SU-DHL-6 (cell line): ENCODE results near the gene CINP.

Experiments
- H2AFZ ChIP-seq: fragments of 200-600 bp; sonication (generic); 2 replicates; pipeline ENCODE4 v1.6.1; 2014; ENCODE audit warnings: low read depth, mild to moderate bottlenecking, moderate library complexity, mixed read lengths, antibody characterized with exemption, low read length; ENCODE audit not compliant: severe bottlenecking
- H3F3A ChIP-seq: fragments of 200-600 bp; shearing (Covaris generic); 2 replicates; pipeline ENCODE4 v1.6.0; 2016; ENCODE audit warnings: antibody characterized with exemption, mild to moderate bottlenecking; ENCODE audit not compliant: insufficient read depth
- H3K27ac ChIP-seq: fragments of 200-600 bp; sonication (generic); 2 replicates; pipeline ENCODE4 v1.5.1; 2016; ENCODE audit warnings: low read depth, mild to moderate bottlenecking, low read length, moderate library complexity, mixed read lengths
- H3K27me3 ChIP-seq: fragments of 200-600 bp; sonication (generic), shearing (Covaris generic); 2 replicates; pipeline ENCODE4 v1.6.0; 2014; ENCODE audit warnings: mild to moderate bottlenecking, low read length
- H3K36me3 ChIP-seq: fragments of 200-600 bp; sonication (generic); 2 replicates; pipeline ENCODE4 v1.6.1; 2014; ENCODE audit warnings: mild to moderate bottlenecking, low read length, mixed read lengths
- H3K4me2 ChIP-seq: fragments of 300-600, 200-600 bp; shearing (Covaris generic), sonication (generic); 2 replicates; pipeline ENCODE4 v1.6.0; 2014; ENCODE audit warnings: low read length, low read depth, mild to moderate bottlenecking; ENCODE audit not compliant: poor library complexity, severe bottlenecking
- H3K4me3 ChIP-seq: fragments of 200-600 bp; sonication (generic); 2 replicates; pipeline ENCODE4 v1.5.1; 2014; ENCODE audit warnings: antibody characterized with exemption, low read length, mild to moderate bottlenecking, mixed read lengths; ENCODE audit not compliant: insufficient read depth, poor library complexity, severe bottlenecking
- H3K79me2 ChIP-seq: fragments of 200-600 bp; sonication (generic); 2 replicates; pipeline ENCODE4 v1.6.1; 2014; ENCODE audit warnings: mild to moderate bottlenecking, low read length, moderate library complexity; ENCODE audit not compliant: insufficient read depth
- H3K9ac ChIP-seq: fragments of 200-600 bp; sonication (generic); 2 replicates; pipeline ENCODE4 v1.7.0; 2014; ENCODE audit warnings: mild to moderate bottlenecking, low read length
- H3K9me2 ChIP-seq: fragments of 200-600 bp; sonication (generic); replicated peaks from 2 replicates; pipeline ENCODE4 v1.6.1; 2014; ENCODE audit warnings: low read length; ENCODE audit not compliant: insufficient read depth
- H3K9me3 ChIP-seq: fragments of 200-600 bp; sonication (generic); 2 replicates; pipeline ENCODE4 v1.6.1; 2014; ENCODE audit warnings: low read length, mixed read lengths; ENCODE audit not compliant: insufficient read depth
- H4K20me1 ChIP-seq: fragments of 200-600 bp; sonication (generic); 2 replicates; pipeline ENCODE4 v1.6.1; 2014; ENCODE audit warnings: low read depth, mild to moderate bottlenecking, antibody characterized with exemption, low read length, moderate library complexity, mixed read lengths
- CTCF ChIP-seq: fragments of 200-600 bp; sonication (generic); IDR thresholded peaks from one replicate; pipeline ENCODE4 v1.5.1; 2017; ENCODE audit warnings: antibody characterized with exemption, mild to moderate bottlenecking, low read length, moderate library complexity; ENCODE audit not compliant: insufficient read depth, poor library complexity, severe bottlenecking
- EZH2phosphoT487 ChIP-seq: fragments of 200-600 bp; sonication (generic), shearing (Covaris generic); conservative IDR thresholded peaks from 2 replicates; pipeline ENCODE4 v1.6.1; 2018; ENCODE audit warnings: mild to moderate bottlenecking, antibody characterized with exemption, low read length, moderate library complexity, mixed read lengths

CINP gene

GRCh38 chr14:102390064-102390855 is 27.6 kb upstream of the CINP start:
- Histone ChIP-seq H2AFZ (no peak overlapping the region), H3K79me2 (no peaks in the 10 kb centered on the region), H3K4me3 (no peak overlapping the region), H3K27me3 (no peaks in the 10 kb centered on the region), H3K36me3 (no peaks in the 10 kb centered on the region), H3F3A (no peaks in the 10 kb centered on the region), H3K4me2 (no peak overlapping the region), H4K20me1 (no peaks in the 10 kb centered on the region), H3K27ac (no peak overlapping the region), H3K9ac (no peak overlapping the region), H3K9me3 (no peaks in the 10 kb centered on the region), H3K9me2 (no peaks in the 10 kb centered on the region)
- no peak for TF ChIP-seq EZH2phosphoT487
- no peak for TF ChIP-seq CTCF

- Histone ChIP-seq H3K4me3 (no peak overlapping the region), H3K27me3 (no peaks in the 10 kb centered on the region), H3F3A (no peaks in the 10 kb centered on the region), H3K9me3 (no peaks in the 10 kb centered on the region), H3K36me3 (no peaks in the 10 kb centered on the region), H2AFZ (no peak overlapping the region), H3K9me2 (no peaks in the 10 kb centered on the region), H3K27ac (no peak overlapping the region), H4K20me1 (no peaks in the 10 kb centered on the region), H3K4me2 (no peak overlapping the region), H3K9ac (no peak overlapping the region), H3K79me2 (no peaks in the 10 kb centered on the region)
- TF ChIP-seq EZH2phosphoT487 (no peak), CTCF (no peak)
These were observed 26.6 kb upstream of the CINP start for GRCh38 chr14:102389246-102389645.

- H3K79me2 ChIP-seq: no peaks in the 10 kb centered on the region
- no peaks in the 10 kb centered on the region for H3K36me3 ChIP-seq
- H3F3A ChIP-seq: no peaks in the 10 kb centered on the region
- no peak overlapping the region for H3K4me3 ChIP-seq
- H4K20me1 ChIP-seq: no peaks in the 10 kb centered on the region
- TF ChIP-seq EZH2phosphoT487: no peak
- TF ChIP-seq CTCF: no peak
- H3K9me3 ChIP-seq: no peaks in the 10 kb centered on the region
- H2AFZ ChIP-seq: no peak overlapping the region
- H3K4me2 ChIP-seq: no peak overlapping the region
- no peaks in the 10 kb centered on the region for H3K27me3 ChIP-seq
- no peak overlapping the region for H3K27ac ChIP-seq
- no peaks in the 10 kb centered on the region for H3K9me2 ChIP-seq
- H3K9ac ChIP-seq: no peak overlapping the region
These were observed 24.4 kb upstream of the CINP start for GRCh38 chr14:102387086-102387485.
